ENCODE measurements around the gene MEIS1.

Gene MEIS1

DNA sequence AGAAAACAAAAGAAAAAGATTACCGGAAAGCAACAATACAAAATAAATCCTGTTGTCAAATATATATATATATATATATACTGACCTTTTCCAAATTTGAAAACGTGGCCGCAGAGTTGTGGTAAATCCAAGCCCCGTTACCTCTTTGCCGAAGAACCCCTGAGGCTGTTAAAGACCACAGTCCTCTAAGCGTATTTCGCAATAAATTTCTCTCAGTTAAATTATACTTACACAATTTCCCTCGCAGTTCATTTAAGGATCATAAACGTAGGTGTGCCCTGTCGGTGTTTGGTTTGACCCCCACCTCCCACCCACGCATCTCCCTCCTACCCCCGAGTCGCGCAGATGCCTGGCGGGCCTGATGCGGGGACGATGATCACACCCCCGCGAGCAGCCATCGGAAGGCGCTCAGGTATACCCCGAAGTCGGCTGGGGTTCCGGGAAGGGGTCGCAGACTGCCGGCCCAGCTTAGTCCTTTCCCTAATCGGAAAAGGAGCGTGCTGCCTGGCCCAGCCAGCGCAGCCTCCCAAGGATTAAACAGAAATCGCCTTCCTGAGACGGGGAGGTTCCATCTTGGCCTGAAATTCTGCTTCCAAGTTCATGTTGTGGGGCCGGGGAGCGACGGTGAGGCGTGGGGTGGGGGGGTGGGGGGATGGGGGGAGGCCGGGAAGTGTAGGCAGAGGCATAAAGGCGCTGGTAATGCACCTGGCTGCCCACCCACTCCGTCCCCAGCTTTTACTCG lies 2.9 kb upstream of the MEIS1 start:
- no peak for DNase-seq

DNA sequence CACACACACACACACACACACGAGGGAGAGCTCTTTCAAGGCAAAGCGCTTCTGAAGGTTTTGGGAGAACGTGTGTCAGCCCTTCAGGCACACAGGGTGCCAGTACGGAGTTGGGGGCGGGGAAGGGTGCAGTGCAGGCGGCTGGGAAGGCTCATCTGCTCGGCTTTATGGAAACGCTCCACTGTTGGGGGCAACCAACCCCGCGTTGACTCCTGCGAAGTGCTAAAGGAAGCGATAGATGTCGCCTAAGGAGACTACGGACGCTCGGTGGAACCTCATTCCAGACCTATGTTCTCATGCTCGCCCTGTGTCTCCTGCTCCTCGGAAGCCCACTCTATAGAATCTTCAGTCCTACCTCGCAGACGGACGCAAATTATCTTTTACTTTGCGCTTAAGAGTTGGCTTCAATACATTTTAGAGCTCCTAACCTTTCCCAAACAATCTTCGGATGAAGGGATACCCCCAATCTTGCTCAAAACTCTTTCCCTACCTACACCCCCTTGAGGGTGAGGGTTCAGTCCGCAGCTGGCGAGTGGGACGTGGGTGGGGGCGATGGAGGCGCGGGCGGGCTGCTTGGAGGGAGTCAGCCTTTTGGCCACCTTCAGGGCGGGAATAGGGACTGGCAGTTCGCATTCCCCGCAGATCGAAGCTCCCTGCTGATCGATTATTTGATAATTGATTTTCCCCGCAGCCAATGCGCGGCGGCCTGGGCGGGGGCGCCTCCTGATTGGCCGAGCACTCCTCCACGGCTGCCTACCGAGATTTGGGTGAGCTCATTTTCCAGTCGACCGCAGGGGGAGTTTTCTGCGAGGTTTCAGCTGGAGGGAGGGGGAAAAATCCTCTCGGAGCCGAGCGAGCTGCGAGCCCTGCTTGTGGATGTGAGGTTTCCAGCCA lies 1.9 kb upstream of the MEIS1 start:
- DNase-seq: peak; percentile 88 to 90

DNA sequence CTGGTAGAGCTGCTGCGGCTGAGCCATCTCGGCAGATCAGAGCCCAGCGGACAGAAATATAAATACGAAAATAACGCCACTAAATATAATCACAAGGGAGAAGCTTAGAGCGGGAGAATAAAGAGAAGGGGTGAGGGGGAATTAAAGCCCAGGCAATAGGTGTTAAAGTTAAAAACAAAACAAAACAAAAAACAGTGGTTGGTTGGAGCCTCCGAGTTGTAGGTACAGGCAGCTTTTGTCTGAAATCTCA lies 1.3 kb upstream of the MEIS1 start:
- no peak for DNase-seq

- DNase-seq: peak; percentile 23 to 38
Measured at GRCh38 chr2:66433945-66434678, 813 bp upstream of the MEIS1 start.

- no peak for DNase-seq
Measured at GRCh38 chr2:66435549-66435875, 587 bp downstream of the MEIS1 start.

GRCh38 chr2:66435963-66436362 lies 1.0 kb downstream of the MEIS1 start:
- DNase-seq: no peak

DNA sequence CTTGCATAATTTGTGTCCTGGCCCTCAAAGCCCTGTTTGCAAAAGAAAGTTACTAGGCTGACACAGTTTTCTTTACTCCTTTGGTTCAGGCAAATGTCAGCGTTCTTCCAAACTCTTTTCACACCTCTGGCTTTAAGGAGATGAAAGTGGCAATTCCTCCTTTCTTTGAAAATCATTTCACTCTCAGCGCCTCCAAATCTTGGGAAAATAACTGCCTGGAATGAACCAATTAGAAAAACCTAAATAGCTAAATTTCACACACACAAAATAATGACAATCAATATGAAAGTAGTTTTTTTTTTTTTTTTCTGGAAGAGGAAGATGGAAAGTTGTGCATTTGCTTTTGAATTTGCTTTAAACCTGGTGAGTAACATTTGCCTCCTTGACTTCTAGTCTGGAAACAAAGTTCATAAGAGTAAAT lies 1.7 kb downstream of the MEIS1 start:
- DNase-seq: no peak

- DNase-seq: no peak
Measured at GRCh38 chr2:66437109-66437690, 2.3 kb downstream of the MEIS1 start.

DNA sequence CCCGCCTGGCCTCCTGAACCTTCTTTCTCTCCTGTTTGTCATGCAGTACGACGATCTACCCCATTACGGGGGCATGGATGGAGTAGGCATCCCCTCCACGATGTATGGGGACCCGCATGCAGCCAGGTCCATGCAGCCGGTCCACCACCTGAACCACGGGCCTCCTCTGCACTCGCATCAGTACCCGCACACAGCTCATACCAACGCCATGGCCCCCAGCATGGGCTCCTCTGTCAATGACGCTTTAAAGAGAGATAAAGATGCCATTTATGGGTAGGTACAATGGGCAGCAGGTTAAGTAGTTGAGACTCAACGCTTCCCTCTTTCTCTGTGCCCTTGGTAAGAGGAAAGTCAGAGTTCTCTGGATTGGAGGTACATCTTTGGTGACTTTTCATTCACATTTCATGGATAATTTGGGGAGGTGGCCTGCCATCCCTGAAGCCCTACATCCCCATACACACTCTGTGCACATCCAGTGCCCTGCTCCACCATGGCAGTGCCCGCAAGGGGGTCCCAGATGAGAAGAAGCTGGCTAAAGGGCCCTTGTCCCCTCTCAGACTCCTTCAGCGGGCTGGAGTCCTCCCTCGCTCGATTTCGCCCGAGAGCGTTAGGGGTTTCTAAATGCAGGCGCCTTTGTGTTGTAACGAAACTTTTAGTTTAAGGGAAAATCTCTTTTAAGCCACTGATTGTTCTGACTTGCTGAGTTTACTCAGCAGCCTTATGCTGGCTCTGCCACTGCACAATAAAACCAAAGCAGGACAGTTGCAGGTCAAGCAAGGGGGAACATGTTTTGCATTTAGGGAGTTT lies 3.0 kb downstream of the MEIS1 start:
- no peak for DNase-seq

DNA sequence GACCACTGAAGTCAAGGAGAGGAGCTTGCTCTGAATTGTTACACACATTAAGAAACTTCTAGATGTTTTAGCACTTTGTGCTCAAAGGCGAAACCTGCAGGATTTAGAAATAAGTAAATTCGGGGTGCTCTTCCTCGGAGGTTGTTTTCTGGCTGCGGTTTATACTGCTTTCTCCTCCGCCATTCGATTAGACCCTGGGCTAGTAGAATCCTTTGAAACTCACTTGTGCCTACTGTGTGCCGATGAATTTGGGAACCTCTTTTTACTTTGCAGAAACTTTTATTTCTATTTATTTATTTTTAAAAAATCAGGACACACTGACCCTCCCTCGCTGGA lies 3.5 kb downstream of the MEIS1 start:
- no peak for DNase-seq

DNA sequence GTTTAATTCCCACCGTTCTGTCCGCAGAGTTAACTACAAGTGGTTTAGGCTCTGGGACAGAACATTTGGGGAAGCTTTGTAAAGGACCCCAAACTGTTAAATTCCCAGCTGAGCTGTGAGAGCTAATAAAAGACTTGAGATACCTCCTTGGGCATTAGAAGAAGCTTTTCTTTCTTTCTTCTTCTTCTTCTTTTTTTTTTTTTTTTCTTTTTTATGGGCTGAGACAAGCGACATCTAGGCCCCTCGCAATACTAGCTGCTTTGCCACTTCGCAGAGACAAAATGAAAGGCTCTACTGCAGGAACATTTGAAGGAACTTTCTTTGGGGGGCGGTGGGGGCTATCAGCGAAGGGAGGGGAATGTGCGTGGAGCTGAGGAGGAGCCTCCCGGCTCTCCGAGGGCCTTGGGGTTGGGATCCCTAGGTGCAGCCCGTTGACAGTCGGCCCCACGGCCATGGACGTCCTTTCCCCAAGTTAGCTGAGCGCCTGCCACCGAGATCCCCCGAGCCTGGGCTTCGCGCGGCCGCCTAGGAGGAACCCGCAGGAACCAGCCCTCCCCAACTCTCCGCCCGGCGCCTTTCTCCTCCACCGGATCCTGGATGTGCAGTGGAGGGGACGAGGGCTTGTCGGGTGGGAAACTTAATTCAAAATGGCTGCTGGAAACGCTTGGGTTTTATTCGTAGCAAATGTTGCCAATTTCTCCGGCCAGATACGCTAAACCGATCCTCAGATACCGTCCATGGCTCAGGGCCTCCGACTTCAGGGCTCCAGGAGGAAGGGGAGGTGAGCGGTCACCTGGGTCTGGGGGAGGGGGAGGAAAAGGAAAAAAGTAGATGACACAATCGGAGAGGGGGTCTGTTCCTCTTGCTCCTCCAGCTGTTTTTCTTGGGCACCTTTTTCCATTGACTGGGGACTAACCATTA lies 4.2 kb downstream of the MEIS1 start:
- no peak for DNase-seq

- DNase-seq: no peak
Measured at GRCh38 chr2:66439812-66440542, 5.1 kb downstream of the MEIS1 start.

DNA sequence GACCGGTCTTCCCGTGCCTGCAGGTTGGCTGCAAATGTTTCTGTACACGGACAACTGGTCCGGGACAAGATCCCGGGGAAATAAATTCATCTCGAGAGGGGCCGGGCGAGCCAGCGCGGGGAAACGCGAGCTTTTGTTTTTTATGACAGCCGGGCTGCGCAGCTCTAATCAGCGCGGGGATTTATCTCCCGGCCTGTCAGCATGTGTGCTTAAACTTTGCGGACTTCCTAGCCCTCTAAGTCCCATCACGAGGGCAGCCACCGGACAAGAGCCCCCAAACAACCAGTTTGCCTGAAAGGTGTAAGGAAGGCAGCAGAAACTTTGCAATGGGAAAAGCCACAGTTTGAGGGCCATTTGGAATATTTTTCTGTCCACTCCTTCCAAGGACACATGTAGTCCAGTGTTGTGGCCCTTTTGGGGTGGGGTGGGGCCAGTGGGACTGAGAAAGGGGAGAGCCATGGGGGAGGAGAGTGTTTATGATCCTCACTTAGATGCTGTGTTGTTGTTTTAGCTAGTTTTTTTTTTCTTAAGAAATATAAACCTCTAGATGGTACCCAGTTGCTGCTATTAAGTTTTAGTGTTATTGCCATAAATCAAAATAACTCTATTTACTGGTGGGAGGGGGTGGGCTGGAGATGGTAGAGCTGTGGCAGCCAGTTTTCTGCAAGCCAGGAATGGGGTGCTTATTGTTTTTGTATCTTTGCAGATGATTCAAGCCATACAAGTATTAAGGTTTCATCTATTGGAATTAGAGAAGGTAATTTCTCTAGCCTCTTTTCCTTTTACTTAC lies 6.0 kb downstream of the MEIS1 start:
- no peak for DNase-seq

- DNase-seq: no peak
Measured at GRCh38 chr2:66441581-66442320, 6.8 kb downstream of the MEIS1 start.

GRCh38 chr2:66442516-66443185 lies 7.7 kb downstream of the MEIS1 start:
- no peak for DNase-seq

GRCh38 chr2:66443186-66443978 lies 8.5 kb downstream of the MEIS1 start:
- DNase-seq: no peak

GRCh38 chr2:66443979-66444861 lies 9.3 kb downstream of the MEIS1 start:
- DNase-seq: no peak
